GM21423 (cell line): ENCODE results near the gene ZNF436.

Experiments
- ATAC-seq: cut with Tn5 transposase; IDR thresholded peaks from one replicate; pipeline ENCODE4 v1.9.1; 2021; ENCODE audit warnings: mild to moderate bottlenecking, moderate library complexity; ENCODE audit not compliant: unreplicated experiment

Gene ZNF436

DNA sequence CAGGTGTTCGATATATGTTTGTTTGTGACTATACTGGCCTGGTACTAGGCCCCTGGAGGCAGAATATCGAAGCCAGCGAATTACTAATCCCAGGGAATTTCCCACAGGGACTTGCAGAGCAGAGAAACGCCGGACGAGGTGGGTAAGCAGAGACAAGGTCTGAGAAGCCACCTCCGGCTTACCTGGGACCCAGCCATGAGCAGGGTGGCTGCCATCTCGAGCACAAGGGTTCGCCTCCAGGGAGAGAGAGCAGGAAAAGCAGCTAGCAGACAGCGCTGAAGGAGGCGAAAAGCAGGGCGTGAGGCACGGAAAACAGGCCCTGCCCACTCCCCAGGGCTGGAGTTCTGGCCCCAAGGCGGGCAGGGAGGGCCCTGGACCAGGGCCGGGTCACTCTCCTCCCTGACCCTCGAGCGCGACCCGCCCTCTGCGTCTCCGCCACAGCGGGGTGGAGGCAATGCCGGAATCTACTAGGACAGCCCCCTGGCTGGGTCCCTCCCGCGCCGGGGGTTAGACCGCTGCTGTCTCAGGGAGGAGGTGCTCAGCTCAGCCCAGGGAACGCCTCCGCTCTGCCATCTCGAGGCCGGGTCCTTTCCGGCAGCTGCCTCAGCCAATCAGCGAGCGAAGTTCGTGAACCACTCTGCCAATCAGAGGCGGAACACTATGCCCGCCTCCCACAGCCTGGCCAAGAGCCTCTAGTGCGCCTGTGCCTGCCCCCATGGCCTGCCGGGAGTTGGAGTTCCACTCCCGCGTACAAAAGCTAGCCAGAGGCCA, 1.7 kb downstream of the ZNF436 start:
- peak; percentile 91 for ATAC-seq

DNA sequence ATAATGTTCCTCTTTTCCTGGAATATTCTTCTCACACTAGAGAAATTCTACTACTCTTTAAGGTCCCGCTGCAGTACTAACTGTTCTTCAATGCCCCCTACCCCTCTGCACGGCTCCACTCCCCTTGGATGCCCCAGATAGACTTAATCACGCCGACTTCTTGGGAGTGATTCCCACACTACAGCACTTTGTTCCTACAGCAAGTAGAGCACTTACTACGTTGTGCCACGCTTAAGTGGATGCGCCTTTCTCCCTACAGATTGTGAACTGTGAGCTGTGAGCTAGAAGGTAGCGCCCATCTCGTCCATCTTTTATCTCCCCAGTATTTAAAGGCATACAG, 2.2 kb downstream of the ZNF436 start:
- no peak for ATAC-seq

DNA sequence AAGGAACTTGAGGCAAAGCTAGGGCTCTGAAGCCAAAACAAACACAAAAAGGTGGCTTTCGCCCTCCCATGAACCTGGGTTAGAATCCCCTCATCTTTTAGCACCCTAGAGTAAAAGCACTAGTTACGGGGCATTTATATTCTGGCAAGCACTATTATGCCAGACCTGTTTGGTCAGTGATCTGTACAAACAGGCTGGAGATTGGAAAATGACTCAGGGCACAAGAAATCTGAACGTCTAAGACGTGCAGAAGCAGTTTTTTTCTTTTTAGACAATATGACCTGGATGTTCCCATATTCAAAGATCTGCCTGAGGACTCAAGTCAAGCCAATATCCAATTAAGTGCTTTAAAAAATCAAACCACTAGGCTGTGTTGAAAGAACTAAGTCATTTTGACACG, 3.0 kb downstream of the ZNF436 start:
- no peak for ATAC-seq

DNA sequence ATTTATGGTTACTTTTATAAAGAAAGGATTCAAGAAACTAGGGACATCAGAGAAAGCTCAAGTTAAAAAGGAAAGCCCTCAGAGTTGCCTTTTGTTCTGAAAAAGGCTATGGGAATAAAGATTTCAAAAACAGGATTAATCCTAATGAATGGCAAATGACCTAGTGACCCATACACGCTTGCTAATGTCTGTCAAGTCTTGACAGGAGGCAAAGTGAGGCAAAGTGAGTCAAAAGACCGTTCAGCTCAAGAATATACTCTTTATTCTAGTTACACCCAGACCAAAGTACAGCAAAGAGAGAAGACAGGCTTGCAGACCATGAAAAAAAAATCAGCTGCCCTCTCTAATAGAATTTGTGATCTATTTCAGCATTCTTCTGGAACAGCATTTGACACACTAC, 3.5 kb downstream of the ZNF436 start:
- no peak for ATAC-seq

DNA sequence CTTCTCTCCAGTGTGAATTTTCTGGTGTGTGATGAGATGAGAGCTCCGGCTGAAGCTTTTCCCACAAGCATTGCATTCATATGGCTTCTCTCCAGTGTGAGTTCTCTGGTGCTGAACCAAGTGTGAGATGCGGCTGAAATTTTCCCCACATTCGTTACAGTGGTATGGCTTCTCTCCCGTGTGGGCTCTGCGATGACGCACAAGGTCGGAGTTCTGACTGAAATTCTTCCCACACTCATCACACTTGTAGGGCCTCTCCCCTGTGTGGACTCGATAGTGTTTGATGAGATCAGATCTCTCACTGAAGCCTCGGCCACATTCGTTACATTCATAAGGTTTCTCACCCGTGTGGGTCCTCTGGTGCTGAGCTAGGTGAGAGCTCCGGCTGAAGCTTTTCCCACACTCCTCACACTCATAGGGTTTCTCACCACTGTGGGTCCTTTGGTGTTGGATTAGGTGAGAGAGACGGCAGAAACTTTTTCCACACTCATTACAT, 7.4 kb downstream of the ZNF436 start:
- ATAC-seq: no peak

DNA sequence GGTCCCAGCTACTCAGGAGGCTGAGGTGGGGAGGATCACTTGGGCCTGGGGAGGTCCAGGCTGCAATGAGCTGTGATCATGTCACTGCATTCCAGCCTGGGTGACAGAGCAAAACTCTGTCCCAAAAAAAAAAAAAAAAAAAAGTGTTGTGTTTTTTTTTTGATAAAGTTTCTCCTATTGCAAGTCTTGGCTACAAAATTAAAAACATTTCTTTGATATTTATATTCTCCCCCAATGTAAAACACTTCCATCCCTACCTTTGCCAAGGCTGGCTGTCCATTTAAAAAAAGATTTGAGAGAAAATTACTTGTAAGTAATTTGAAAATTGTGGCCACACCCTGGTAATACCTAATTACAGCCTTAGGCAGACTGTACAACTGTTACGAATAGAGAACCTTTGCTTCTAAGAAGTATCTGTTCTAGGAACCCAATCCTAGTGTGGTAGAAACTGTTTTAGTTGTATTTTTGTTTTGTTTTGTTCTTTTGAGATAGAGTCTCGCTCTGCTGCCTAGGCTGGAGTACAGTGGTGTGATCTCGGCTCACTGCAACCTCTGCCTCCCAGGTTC, 11.2 kb downstream of the ZNF436 start:
- no peak for ATAC-seq

DNA sequence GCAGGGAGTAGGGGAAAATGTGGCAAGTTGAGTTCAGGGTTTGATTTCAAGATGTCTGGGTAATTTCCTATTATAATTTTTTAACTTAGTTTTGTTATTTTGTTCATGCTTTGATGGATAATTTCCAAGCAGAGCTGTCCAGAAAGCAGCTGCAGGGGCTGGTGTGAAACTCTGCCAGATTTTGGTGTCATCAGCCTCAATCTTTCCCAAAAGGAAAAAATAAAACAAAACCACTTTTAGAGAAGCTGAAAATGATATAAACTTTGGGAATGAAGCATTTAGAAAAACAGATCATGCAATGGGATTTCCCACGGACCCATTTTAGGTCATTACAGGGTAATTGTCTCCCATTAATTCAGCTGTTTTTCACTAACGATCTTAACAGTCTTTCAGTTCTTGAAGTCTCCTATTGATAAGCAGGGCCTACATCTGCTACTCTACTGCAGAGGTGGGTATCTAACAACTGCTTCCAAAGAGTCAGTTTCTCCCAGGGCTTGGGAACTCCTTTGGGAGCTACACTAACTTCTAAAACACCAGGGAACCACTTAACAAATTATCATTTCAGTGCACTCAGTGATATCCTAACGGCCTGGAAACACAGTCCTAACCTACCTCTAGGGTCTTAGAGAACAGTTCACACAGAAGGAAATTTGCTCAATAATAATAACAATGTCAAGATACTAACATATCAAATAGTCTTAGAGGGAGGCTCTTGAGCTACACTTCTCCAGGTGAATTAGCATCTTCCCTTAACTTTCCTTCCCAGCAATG, 12.3 kb downstream of the ZNF436 start:
- ATAC-seq: no peak

DNA sequence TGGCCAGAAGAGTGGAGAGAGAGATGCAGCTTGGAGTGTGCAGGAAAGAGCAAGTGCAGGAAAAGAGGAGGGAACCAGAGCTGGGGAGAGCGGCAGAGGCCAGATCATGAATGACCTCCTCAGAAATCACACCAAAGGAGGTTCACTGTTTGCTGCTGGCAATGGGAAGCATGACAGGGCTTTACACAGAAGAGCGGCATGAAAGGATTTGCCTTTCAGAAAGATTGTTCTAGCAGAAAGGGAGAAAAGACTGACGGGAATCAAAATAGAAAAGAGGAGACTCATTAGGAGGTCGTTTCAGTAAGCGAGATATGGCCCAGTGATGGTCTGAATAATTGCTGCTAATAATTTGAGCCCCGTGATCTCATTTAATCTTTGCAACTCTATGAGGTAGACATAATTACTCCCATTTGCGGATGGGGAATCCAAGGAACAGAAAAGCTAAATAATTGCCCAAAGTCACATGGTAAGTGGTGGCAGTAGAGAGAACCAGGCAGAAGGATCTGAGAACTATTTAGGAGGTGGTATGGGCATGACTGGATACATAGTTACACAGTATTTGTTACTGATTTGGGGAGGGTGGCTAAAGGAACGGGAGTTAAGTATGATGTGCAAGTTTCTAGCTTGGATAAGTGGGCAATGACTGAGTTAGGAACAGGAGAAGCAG, 13.0 kb downstream of the ZNF436 start:
- ATAC-seq: no peak

DNA sequence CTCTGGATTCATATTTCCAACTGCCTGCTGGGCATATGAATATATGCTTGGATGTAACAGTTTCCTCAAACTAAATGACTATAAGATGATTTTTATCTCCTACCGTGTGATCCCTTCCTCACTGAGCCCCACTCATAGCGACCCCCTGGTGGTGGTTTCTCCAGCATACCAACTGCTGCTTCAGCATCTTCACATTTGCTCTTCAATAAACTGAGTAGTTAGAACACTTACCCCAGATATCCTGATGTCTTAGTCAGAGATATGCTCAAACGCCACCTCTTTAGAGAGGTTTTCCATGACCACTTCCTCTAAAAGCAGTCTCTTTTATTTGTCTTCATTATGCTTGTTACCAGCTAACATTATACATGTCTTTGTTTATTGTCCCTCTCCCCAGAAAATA, 15.4 kb downstream of the ZNF436 start:
- no peak for ATAC-seq

DNA sequence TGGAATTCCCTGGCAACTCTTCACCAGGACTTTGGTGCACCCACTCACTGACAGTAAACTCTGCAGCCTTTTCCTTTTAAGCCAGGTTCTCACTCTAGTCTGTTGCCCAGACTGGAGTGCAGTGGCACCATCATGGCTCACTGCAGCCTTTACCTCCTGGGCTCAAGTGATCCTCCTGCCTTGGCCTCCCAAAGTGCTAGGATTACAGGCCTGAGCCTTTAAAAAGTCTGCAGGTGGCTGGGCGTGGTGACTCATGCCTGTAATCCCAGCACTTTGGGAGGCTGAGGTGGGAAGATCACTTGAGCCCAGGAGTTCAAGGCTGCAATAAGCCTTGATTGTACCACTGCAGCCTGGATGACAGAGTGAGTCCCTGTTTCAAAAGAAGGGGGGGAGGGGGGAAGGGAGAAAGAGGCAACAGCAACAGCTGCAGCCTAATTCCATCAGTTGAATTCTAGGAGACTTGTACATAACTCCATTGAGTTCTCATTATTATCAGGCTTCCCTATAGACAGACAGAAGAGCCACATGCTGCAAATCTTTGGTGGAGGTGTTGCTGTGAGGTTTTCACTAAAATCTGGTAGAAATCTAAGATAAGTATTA, 17.4 kb downstream of the ZNF436 start:
- ATAC-seq: no peak

DNA sequence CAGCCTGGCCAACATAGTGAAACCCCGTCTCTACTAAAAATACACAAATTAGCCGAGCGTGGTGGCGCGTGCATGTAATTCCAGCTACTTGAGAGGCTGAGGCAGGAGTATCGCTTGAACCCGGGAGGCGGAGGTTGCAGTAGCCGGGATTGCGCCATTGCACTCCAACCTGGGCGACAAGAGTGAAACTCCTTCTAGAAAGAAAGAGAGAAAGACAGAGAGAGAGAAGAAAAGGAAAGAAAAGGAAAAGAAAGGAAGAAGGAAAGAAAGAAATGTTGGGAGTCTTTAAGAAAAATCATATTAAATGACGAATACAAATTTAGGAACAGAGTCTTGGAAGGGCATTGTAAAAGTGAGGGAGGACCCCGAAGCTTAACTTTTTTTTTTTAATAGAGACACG, 23.7 kb downstream of the ZNF436 start:
- no peak for ATAC-seq

DNA sequence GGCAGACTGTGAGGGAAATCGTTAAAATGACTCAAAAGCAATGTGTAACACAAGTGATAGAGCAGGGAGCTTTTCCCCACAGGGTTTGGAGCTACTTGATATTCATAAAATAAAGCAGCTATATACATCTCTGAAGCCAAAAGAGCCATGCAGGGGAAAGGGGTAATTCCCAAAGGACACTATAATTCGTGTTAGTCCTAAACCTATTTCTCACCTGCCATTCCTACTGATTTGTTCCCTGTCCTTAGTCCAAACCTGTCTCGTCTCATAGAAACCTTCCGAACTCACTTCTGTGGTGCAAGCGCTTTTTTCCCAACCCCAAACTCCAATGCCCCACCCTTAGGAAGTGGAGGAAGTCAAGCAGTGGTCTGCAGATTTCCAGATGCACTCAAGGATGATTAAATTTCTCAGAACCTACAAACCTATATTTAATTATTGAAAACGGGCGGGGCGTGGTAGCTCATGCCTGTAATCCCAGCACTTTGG, 24.6 kb downstream of the ZNF436 start:
- no peak for ATAC-seq

DNA sequence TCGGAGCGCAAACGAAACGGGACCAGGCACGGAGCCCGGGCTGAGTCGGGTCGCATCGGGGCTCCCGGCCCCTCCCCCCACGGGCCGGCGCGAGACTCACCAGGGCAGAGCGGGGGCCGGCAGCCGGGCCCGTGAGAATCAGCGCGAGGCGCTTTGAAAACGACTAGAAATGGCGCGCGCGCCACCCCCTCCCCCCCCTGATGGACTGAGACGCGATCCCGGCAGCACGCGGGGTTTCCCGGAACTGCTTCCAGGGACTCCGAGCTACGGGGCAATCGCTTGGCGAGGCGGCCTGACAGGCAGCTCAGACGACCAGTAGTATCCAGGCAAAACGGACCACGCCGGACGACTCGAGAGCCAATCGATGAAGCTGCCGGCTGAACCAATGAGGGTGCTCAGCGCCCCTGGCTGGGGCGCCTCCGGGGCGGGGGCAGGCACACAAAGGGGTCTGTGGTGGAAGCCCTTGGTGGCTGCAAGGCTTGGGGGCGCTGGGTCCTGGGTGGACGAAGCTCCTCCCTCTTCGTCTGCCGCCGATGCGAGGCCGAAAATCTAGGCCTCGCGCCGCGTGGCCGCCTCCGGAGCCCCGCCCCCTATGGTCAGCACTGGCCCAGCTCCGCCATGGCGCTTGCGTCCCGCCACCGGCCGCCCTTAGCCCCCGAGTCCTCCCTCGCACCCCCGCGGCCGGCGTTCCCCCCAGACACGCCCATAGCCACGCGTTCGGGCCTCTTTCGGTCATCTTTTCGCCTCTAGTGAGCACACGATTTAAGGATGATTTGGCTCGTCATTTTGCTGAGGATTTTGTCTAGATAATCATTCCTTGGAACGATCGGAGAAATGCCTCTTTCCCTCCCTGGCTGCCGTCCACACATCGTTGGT, 25.3 kb downstream of the ZNF436 start, which contains the start of gene HNRNPR:
Gene HNRNPR, minus strand, starts transcription at position 174 of the 876 bp plus-strand sequence. CDS start 3,276 bp downstream, outside the sequence.
- peak; percentile 91 for ATAC-seq

DNA sequence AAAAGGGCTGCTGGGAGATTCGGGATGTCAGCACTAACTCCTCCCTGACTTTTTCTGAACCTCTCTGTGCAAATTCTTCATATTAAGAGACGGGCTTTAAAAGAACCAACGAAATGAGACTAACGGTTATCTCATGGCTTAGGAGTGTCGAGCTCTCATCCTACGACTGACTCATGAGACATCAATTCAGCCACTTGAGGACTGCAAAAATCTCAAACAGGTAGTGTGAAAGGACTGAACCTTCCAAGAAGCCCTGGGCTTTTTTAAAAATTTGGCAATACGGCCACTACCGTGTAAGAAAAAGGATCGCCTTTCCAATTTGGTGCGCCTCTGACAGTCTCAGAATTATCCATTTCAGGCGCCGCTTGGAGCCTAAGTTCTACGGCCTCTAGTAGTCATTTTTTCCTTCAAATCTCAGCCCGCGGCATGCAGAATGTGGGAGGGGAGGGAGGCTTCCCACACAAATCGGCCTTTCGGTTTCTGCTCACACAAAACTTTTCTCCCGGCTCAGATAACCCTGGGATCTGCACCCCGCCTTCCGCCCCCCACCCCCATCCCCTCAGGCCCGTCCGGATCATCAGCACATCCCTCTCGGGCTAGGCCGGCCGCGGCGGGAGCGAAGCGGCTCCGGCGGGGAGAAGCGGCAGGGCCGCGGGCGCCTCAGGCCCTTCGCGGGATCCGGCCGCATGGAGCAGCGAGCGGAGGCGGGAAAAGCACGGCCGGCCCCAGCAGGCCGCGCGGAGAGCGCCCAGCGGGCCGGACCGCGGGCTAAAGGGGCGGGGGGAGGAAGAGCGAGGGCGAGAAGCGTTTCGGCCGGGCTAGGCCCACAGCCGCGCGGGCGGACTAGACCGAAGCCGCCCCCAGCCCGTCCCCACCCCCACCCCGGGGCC, 26.2 kb downstream of the ZNF436 start:
- ATAC-seq: peak; percentile 19

DNA sequence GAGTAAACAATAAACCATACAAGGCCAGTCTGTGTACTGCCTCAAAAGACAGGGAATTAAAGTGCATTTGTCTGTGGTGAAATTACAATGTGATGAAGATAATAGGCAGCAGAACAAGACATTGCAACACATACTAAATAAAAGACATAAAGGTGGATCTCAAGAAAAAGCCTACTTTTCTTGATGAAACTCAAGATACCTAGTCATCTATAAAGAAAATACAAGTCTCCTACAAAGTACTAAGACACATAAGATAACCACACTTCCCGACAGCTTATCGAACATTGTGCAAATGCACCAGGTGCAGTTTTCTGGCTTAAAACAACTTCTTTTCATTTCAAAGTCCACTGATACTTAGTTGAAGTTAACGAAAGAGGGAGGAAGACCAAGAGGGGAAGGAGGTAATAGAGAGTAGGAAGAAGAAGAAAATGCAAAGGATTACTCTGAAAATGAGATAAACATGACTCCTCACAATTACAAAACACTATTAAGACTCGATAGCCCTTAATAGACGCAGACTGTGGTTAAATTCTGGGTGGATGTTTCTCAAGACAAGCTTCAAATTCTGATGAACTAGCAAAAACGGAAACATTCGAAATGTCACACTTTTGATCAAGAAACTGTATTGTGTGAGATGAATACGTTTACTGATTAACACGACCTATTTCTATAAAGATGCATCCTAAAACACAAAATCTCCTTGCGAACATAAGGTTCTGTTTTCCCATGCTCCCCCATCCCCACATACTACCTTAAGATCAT, 27.5 kb downstream of the ZNF436 start:
- no peak for ATAC-seq

DNA sequence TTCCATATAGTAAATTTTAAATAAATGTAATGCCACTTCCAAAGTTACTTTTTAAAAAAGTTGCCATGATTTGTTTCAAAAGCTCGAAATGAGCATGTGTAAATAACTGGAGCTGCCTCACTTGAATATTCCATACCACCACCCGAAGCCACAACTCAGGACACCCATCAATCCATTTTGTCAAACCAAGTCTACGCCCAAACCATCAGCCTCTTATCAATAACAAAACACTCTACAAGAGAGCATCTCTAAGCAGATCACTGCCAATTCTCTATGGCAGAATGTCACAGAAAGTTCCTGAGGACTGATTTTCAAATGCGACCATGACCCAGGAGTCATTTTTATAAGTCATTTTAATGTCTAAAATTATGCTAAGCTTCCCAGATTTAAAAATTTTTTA, 30.0 kb downstream of the ZNF436 start:
- no peak for ATAC-seq

DNA sequence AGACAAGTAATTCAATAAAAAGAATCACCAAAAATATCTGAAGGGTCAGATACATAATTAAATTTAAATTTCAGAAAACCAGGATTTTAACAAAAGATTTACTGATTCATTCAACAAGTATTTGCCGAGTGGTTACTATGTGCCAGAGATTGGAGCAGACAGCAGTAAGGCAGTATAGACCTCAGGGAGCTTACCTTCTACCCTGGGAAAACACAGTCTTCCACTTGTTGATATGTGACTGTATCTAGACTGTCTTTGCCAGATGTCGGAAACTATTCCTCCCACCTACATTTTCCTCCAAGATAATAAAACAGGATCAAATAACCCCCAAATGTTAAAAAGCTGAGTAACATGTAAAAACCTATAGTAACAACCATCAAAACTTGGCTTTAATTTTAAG, 31.8 kb downstream of the ZNF436 start:
- no peak for ATAC-seq

DNA sequence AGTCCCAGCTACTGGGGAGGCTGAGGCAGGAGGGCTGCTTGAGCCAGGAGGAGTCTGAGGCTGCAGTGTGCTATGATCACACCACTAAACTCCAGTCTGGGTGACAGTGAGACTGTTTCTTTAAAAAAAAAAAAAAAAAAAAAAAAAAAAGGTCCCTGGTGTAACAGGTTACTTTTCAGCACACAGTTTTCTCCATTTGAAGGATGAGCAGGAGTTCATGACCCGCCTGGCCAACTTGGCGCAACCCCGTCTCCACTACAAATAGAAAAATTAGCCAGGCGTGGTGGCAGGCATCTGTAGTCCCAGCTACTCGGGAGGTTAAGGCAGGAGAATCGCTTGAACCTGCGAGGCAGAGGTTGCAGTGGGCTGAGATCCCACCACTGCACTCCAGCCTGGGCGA, 37.9 kb downstream of the ZNF436 start:
- no peak for ATAC-seq
